Breast epithelium (tissue), 4 donors: ENCODE data around the gene CPT1B. TPM values are rescaled to one million over a fixed set of nuclear protein-coding genes. Genes with fewer than 3 reads are reported as not detected.

Experiments
- DNase-seq, 2 donors: peaks; one replicate each; pipeline ENCODE4 v3.0.0-alpha.2; 2019; ENCODE audit warnings: low spot score in 2 of 2
- H3K27ac ChIP-seq, 2 donors: fragments of 200-600 bp; sonication (generic) in 1 of 2; one replicate each; pipeline ENCODE4 v1.5.1; 2016 to 2019; ENCODE audit warnings: mild to moderate bottlenecking in 1 of 2
- H3K27me3 ChIP-seq, 2 donors: fragments of 200-600 bp; sonication (generic) in 1 of 2; one replicate each; pipeline versions ENCODE4 v1.5.1 to v1.6.0; 2017 to 2019; ENCODE audit warnings: control low read depth in 1 of 2, mild to moderate bottlenecking in 1 of 2
- H3K36me3 ChIP-seq: fragments of 200-600 bp; one replicate; pipeline ENCODE4 v1.5.1; 2019
- H3K4me1 ChIP-seq, 2 donors: fragments of 200-600 bp; sonication (generic); one replicate each; pipeline ENCODE4 v1.5.1; 2016 to 2019; ENCODE audit warnings: control low read depth in 1 of 2
- H3K4me3 ChIP-seq, 3 donors: fragments of 200-600 bp; sonication (generic); 1 replicate in 2 of 3; 2 replicates in 1 of 3; pipeline ENCODE4 v1.5.1; 2016 to 2019; ENCODE audit warnings: mild to moderate bottlenecking in 3 of 3, moderate library complexity in 2 of 3
- H3K9me3 ChIP-seq, 2 donors: fragments of 200-600 bp; sonication (generic) in 1 of 2; one replicate each; pipeline ENCODE4 v1.5.1; 2016 to 2019; ENCODE audit warnings: control low read depth in 1 of 2
- POLR2A ChIP-seq: fragments of 450-650 bp; IDR thresholded peaks from one replicate; pipeline ENCODE4 v1.6.1; 2016; ENCODE audit warnings: antibody characterized with exemption, mild to moderate bottlenecking, moderate library complexity
- POLR2AphosphoS5 ChIP-seq, 3 donors: sonication (generic); formaldehyde crosslinking; IDR thresholded peaks; one replicate each; pipeline ENCODE4 v1.6.1; 2017; ENCODE audit warnings: antibody characterized with exemption in 3 of 3
- intact Hi-C: fragments of 100-400 bp; cut with DNase I; formaldehyde crosslinking; loops from one replicate; pipeline ENCODE4 v1.15.1; 2023; ENCODE audit warnings: low total_unique reads
- total RNA-seq, 3 donors: library from RNA; depleted of rRNA; stranded (reverse); fragments of >200 nt; gene quantifications; one replicate each; pipeline ENCODE4 v1.1.0, GENCODE V29; 2016
- TF ChIP-seq, protein P1 (sequence below), 3 donors: fragments of 450-650 bp; IDR thresholded peaks; one replicate each; pipeline ENCODE4 v1.5.1; 2016 to 2017; ENCODE audit warnings: antibody characterized with exemption in 3 of 3, mild to moderate bottlenecking in 3 of 3, moderate library complexity in 3 of 3

Gene CPT1B
- total RNA-seq, 3 donors from 2014 or later = 13.6 to 40.0 (median 39.4) TPM

DNA sequence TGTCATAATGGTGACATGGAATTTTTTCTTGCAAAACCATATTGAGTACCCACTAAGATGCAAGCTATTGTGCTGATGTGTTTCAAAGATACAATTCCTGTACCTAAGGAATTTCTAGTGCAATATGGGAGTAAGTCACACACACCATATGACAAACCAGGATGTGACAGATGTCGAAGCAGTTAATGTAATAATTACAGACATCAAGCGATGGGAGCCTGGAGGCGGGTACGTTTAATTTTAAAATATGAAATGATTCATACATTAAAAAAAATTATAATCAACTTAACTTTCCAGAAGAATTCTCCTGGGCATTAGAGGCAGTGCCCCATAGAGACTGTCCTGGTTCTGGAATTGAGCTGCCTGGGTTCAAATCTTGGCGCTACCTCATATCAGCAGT, 21.5 kb downstream of the CPT1B start:
- intact Hi-C loops = no loop called here
- H3K36me3 ChIP-seq = no peaks in the 10 kb centered on the region
- H3K4me1 ChIP-seq = no peaks in the 10 kb centered on the region
- no peaks in the 10 kb centered on the region for H3K27me3 ChIP-seq
- H3K4me3 ChIP-seq = no peak overlapping the region
- H3K27ac ChIP-seq = no peak overlapping the region
- TF ChIP-seq, protein P1, sequence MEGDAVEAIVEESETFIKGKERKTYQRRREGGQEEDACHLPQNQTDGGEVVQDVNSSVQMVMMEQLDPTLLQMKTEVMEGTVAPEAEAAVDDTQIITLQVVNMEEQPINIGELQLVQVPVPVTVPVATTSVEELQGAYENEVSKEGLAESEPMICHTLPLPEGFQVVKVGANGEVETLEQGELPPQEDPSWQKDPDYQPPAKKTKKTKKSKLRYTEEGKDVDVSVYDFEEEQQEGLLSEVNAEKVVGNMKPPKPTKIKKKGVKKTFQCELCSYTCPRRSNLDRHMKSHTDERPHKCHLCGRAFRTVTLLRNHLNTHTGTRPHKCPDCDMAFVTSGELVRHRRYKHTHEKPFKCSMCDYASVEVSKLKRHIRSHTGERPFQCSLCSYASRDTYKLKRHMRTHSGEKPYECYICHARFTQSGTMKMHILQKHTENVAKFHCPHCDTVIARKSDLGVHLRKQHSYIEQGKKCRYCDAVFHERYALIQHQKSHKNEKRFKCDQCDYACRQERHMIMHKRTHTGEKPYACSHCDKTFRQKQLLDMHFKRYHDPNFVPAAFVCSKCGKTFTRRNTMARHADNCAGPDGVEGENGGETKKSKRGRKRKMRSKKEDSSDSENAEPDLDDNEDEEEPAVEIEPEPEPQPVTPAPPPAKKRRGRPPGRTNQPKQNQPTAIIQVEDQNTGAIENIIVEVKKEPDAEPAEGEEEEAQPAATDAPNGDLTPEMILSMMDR (IDR thresholded peaks at IDR 0.05) = no peak
- TF ChIP-seq POLR2AphosphoS5 (IDR thresholded peaks at IDR 0.05) (no peak), POLR2A (no peak)
- H3K9me3 ChIP-seq = no peaks in the 10 kb centered on the region
- DNase-seq = no peak

DNA sequence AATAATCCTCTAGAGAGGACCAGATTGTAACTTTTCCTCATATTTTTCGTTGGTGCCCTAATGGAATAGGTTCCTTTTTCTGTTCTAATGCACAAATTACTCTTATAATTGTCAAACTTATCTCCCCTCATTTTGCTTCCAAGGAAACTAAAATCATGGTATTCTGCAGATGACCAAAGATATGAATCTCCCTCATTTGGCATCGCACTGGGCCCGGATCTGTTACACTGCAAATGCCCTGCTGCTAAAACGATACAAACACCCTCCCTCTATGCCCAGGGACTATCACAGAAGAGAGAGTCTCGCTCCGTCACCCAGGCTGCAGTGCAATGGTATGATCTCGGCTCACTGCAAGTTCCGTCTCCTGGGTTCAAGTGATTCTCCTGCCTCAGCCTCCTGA, 24.9 kb downstream of the CPT1B start:
- Histone ChIP-seq H3K9me3 (no peaks in the 10 kb centered on the region), H3K27ac (no peak overlapping the region), H3K27me3 (peaks cover 2 to 3% of the 10 kb centered on the region in 2 donors), H3K36me3 (no peaks in the 10 kb centered on the region), H3K4me3 (no peak overlapping the region), H3K4me1 (no peaks in the 10 kb centered on the region)
- intact Hi-C loops = no loop called here
- no peak for DNase-seq
- TF ChIP-seq, protein P1 (IDR thresholded peaks at IDR 0.05) = no peak
- no peak for TF ChIP-seq POLR2A
- TF ChIP-seq POLR2AphosphoS5 (IDR thresholded peaks at IDR 0.05) = no peak

DNA sequence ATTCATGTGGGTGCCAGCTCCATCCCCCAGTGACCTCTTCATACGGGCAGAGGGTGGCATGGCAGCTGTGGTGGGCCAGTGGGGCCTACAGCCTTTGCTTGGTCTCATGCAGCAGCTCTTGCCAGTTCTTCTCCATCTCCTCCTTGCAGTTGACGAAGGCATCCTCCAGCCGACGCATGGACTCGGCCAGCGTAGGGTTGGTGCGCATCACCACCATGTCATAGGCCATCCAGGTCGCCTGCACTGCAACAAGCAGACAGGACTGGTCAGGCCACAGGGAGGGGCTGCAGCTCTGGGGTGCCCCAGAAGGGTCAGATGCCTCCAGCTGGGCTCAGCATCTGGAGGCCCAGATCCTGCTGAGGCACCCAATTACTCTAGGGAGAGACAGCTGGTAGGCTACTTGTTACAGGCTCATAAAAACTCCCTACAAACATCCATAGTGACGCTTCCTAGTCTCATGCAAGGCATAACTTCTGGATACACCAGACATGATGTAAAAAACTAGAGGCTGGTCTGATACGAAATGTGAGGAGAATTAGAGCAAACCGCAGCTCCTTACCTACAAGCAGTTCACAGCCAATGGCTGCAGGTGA, 27.0 kb downstream of the CPT1B start:
- TF ChIP-seq, protein P1 (IDR thresholded peaks at IDR 0.05) = no peak
- TF ChIP-seq POLR2A (no peak), POLR2AphosphoS5 (IDR thresholded peaks at IDR 0.05) (no peak)
- no peak overlapping the region for H3K4me3 ChIP-seq
- no peaks in the 10 kb centered on the region for H3K9me3 ChIP-seq
- no peak for DNase-seq
- peaks cover 3 to 10% of the 10 kb centered on the region in 2 donors for H3K4me1 ChIP-seq
- no peaks in the 10 kb centered on the region for H3K36me3 ChIP-seq
- peaks cover 3 to 8% of the 10 kb centered on the region in 2 donors for H3K27me3 ChIP-seq
- no peak overlapping the region for H3K27ac ChIP-seq
- intact Hi-C loops = no loop called here

DNA sequence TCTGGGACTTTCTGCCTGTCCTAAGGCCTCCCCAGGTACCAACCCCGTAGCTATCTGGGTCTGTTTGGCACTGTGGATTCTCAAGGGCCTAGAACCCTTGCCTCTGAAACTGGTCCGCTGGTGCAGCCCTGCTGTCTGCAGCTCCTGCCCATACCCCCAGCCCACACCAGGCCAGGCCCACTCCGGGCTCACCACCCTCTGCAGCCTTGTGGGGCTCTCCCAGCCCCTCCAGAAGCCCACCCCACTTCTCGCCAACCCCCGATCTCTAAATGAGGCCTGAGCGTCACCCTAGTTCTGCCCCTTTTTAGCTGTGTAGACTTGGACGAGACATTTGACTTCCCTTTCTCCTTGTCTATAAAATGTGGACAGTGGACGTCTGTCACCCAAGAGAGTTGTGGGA, 27.8 kb downstream of the CPT1B start:
- Histone ChIP-seq H3K4me3 (no peak overlapping the region), H3K4me1 (peaks cover 3 to 13% of the 10 kb centered on the region in 2 donors), H3K27ac (no peak overlapping the region), H3K36me3 (no peaks in the 10 kb centered on the region), H3K9me3 (no peaks in the 10 kb centered on the region), H3K27me3 (peaks cover 3 to 8% of the 10 kb centered on the region in 2 donors)
- intact Hi-C loops = no loop called here
- DNase-seq = no peak
- no peak for TF ChIP-seq POLR2AphosphoS5 (IDR thresholded peaks at IDR 0.05)
- TF ChIP-seq POLR2A = no peak
- TF ChIP-seq, protein P1 (IDR thresholded peaks at IDR 0.05) = no peak

DNA sequence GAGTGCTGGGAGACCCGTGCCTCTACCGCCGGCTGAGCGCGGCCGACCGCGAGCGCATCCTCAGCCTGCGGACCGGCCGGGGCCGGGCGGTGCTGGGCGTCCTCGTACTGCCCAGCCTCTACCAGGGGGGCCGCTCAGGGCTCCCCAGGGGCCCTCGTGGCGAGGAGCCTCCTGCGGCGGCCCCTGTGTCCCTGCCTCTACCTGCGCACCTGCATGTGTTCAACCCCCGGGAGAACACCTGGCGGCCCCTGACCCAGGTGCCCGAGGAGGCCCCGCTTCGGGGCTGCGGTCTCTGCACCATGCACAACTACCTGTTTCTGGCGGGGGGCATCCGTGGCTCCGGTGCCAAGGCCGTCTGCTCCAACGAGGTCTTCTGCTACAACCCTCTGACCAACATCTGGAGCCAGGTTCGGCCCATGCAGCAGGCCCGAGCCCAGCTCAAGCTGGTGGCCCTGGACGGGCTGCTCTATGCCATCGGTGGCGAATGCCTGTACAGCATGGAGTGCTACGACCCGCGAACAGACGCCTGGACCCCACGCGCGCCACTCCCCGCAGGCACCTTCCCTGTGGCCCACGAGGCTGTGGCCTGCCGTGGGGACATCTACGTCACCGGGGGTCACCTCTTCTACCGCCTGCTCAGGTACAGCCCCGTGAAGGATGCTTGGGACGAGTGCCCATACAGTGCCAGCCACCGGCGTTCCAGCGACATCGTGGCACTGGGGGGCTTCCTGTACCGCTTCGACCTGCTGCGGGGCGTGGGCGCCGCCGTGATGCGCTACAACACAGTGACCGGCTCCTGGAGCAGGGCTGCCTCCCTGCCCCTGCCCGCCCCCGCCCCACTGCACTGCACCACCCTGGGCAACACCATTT, 29.1 kb downstream of the CPT1B start:
- peaks cover 3 to 8% of the 10 kb centered on the region in 2 donors for H3K27me3 ChIP-seq
- no peaks in the 10 kb centered on the region for H3K9me3 ChIP-seq
- TF ChIP-seq, protein P1 (IDR thresholded peaks at IDR 0.05) = no peak
- TF ChIP-seq POLR2A (no peak), POLR2AphosphoS5 (IDR thresholded peaks at IDR 0.05) (no peak)
- no peak overlapping the region for H3K27ac ChIP-seq
- H3K4me3 ChIP-seq = peak overlapping the region; percentile 21 to 39 (median 27)
- H3K36me3 ChIP-seq = no peaks in the 10 kb centered on the region
- peaks cover 5 to 18% of the 10 kb centered on the region in 2 donors for H3K4me1 ChIP-seq
- no peak for DNase-seq
- intact Hi-C loops = no loop called here
